ENCODE data around the gene LSM3.

Gene LSM3

GRCh38 chr3:14135581-14135980 lies 43.0 kb upstream of the LSM3 start:
- no peak overlapping the region for H3K4me3 ChIP-seq (ENCODE audit: low read depth, low read length, poor library complexity, severe bottlenecking)
- no peaks in the 10 kb centered on the region for H3K4me1 ChIP-seq (ENCODE audit: insufficient read depth, low read length, severe bottlenecking)
- no peaks in the 10 kb centered on the region for H3K27me3 ChIP-seq (ENCODE audit: insufficient read depth, low read length)
- no peaks in the 10 kb centered on the region for H3K9me2 ChIP-seq (ENCODE audit: low read depth, low read length)
- TF ChIP-seq CTCF (IDR thresholded peaks at IDR 0.05; ENCODE audit: low read length), result no peak
- no peak for TF ChIP-seq EZH2 (IDR thresholded peaks at IDR 0.05; ENCODE audit: borderline replicate concordance, low read length)
- H3K4me2 ChIP-seq (ENCODE audit: low read length), result no peak overlapping the region
- H4K20me1 ChIP-seq (ENCODE audit: insufficient read depth, low read length), result no peaks in the 10 kb centered on the region
- no peaks in the 10 kb centered on the region for H3F3A ChIP-seq (ENCODE audit: insufficient read depth, low read length)
- peaks cover 52% of the 10 kb centered on the region for H3K36me3 ChIP-seq (ENCODE audit: insufficient read depth, low read length)
- H3K27ac ChIP-seq (ENCODE audit: low read depth, low read length, poor library complexity, severe bottlenecking), result no peak overlapping the region
- H2AFZ ChIP-seq (ENCODE audit: low read length), result no peak overlapping the region
- no peak overlapping the region for H3K9ac ChIP-seq (ENCODE audit: low read length)
- H3K79me2 ChIP-seq (ENCODE audit: insufficient read depth, low read length), result no peaks in the 10 kb centered on the region
- H3K9me3 ChIP-seq (ENCODE audit: low read length), result no peaks in the 10 kb centered on the region

GRCh38 chr3:14137004-14137403 lies 41.6 kb upstream of the LSM3 start:
- Histone ChIP-seq H3F3A (ENCODE audit: insufficient read depth, low read length) (no peaks in the 10 kb centered on the region), H3K36me3 (ENCODE audit: insufficient read depth, low read length) (peaks cover 43% of the 10 kb centered on the region), H2AFZ (ENCODE audit: low read length) (no peak overlapping the region), H3K4me3 (ENCODE audit: low read depth, low read length, poor library complexity, severe bottlenecking) (no peak overlapping the region), H4K20me1 (ENCODE audit: insufficient read depth, low read length) (no peaks in the 10 kb centered on the region), H3K27ac (ENCODE audit: low read depth, low read length, poor library complexity, severe bottlenecking) (no peak overlapping the region), H3K27me3 (ENCODE audit: insufficient read depth, low read length) (no peaks in the 10 kb centered on the region), H3K9me3 (ENCODE audit: low read length) (no peaks in the 10 kb centered on the region), H3K79me2 (ENCODE audit: insufficient read depth, low read length) (no peaks in the 10 kb centered on the region), H3K9me2 (ENCODE audit: low read depth, low read length) (no peaks in the 10 kb centered on the region), H3K4me2 (ENCODE audit: low read length) (no peak overlapping the region), H3K9ac (ENCODE audit: low read length) (no peak overlapping the region), H3K4me1 (ENCODE audit: insufficient read depth, low read length, severe bottlenecking) (no peaks in the 10 kb centered on the region)
- TF ChIP-seq CTCF (IDR thresholded peaks at IDR 0.05; ENCODE audit: low read length), result no peak
- no peak for TF ChIP-seq EZH2 (IDR thresholded peaks at IDR 0.05; ENCODE audit: borderline replicate concordance, low read length)

GRCh38 chr3:14137445-14137844 lies 41.2 kb upstream of the LSM3 start:
- Histone ChIP-seq H4K20me1 (ENCODE audit: insufficient read depth, low read length) (no peaks in the 10 kb centered on the region), H3F3A (ENCODE audit: insufficient read depth, low read length) (no peaks in the 10 kb centered on the region), H3K4me2 (ENCODE audit: low read length) (no peak overlapping the region), H3K27me3 (ENCODE audit: insufficient read depth, low read length) (no peaks in the 10 kb centered on the region), H3K9me2 (ENCODE audit: low read depth, low read length) (no peaks in the 10 kb centered on the region), H3K79me2 (ENCODE audit: insufficient read depth, low read length) (no peaks in the 10 kb centered on the region), H3K9me3 (ENCODE audit: low read length) (no peaks in the 10 kb centered on the region), H3K4me3 (ENCODE audit: low read depth, low read length, poor library complexity, severe bottlenecking) (no peak overlapping the region), H3K36me3 (ENCODE audit: insufficient read depth, low read length) (peaks cover 40% of the 10 kb centered on the region), H3K27ac (ENCODE audit: low read depth, low read length, poor library complexity, severe bottlenecking) (no peak overlapping the region), H2AFZ (ENCODE audit: low read length) (no peak overlapping the region), H3K9ac (ENCODE audit: low read length) (no peak overlapping the region), H3K4me1 (ENCODE audit: insufficient read depth, low read length, severe bottlenecking) (no peaks in the 10 kb centered on the region)
- TF ChIP-seq EZH2 (IDR thresholded peaks at IDR 0.05; ENCODE audit: borderline replicate concordance, low read length) (no peak), CTCF (IDR thresholded peaks at IDR 0.05; ENCODE audit: low read length) (no peak)

All from OCI-LY1 (cell line).